Omental fat pad (tissue), 4 donors: Measurements from ENCODE around the gene EP300. TPM values are rescaled to one million over a fixed set of nuclear protein-coding genes. Genes with fewer than 3 reads are reported as not detected.
"Not testable (repeated sequence)": the region's sequence is repeated elsewhere in the genome, so short reads cannot be mapped to it uniquely, and the experiment has no call there.

Experiments used
- ATAC-seq: fragments of 150-250 bp; one replicate; pipeline ENCODE4 v1.9.1; 2016; ENCODE audit warnings: mild to moderate bottlenecking, moderate library complexity; ENCODE audit not compliant: low FRiP score
- DNase-seq: peaks from one replicate; pipeline ENCODE4 v3.0.0-alpha.2; 2019; ENCODE audit warnings: low spot score
- total RNA-seq, 4 donors: library from RNA; depleted of rRNA; stranded (reverse); fragments of >200 nt; gene quantifications; one replicate each; pipeline ENCODE4 v1.1.0, GENCODE V29; 2016
- TF ChIP-seq, protein P1 (sequence below), 3 donors: fragments of 450-650 bp; IDR thresholded peaks; one replicate each; pipeline ENCODE4 v1.5.1; 2016 to 2017; ENCODE audit warnings: antibody characterized with exemption in 3 of 3, mild to moderate bottlenecking in 3 of 3, moderate library complexity in 2 of 3

The EP300 gene
- total RNA-seq, 4 donors from 2014 or later, result 49.6 to 68.3 (median 58.7) TPM

- TF ChIP-seq, protein P1, sequence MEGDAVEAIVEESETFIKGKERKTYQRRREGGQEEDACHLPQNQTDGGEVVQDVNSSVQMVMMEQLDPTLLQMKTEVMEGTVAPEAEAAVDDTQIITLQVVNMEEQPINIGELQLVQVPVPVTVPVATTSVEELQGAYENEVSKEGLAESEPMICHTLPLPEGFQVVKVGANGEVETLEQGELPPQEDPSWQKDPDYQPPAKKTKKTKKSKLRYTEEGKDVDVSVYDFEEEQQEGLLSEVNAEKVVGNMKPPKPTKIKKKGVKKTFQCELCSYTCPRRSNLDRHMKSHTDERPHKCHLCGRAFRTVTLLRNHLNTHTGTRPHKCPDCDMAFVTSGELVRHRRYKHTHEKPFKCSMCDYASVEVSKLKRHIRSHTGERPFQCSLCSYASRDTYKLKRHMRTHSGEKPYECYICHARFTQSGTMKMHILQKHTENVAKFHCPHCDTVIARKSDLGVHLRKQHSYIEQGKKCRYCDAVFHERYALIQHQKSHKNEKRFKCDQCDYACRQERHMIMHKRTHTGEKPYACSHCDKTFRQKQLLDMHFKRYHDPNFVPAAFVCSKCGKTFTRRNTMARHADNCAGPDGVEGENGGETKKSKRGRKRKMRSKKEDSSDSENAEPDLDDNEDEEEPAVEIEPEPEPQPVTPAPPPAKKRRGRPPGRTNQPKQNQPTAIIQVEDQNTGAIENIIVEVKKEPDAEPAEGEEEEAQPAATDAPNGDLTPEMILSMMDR (IDR thresholded peaks at IDR 0.05), result no peak
- DNase-seq (no peak), ATAC-seq (no peak)
These were observed 39.5 kb upstream of the EP300 start for GRCh38 chr22:41052661-41053490.

- no peak for DNase-seq
- TF ChIP-seq, protein P1 (IDR thresholded peaks at IDR 0.05), result no peak
- no peak for ATAC-seq
These were observed 35.3 kb upstream of the EP300 start for GRCh38 chr22:41057076-41057475.

DNA sequence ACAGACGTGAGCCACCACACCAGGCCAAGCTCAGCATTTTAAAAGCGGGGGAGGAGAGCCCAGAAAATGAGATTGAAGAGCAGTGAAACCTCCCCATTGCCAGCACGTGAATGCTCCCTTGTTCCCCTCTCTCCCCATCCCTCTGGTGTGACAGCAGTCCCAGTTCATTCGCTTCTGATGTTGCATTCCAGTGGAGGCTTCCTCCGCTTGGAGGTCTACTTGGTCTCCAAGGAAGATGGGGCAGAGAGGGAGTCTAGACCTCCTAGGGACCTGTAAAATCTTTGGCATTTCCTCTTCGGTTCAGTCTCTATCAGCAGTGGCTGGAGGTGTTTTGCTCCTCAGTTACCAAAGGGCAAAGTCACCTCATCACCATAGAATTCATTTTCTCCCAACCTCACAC is 30.2 kb upstream of the EP300 start:
- ATAC-seq, result no peak
- TF ChIP-seq, protein P1 (IDR thresholded peaks at IDR 0.05), result no peak
- no peak for DNase-seq

DNA sequence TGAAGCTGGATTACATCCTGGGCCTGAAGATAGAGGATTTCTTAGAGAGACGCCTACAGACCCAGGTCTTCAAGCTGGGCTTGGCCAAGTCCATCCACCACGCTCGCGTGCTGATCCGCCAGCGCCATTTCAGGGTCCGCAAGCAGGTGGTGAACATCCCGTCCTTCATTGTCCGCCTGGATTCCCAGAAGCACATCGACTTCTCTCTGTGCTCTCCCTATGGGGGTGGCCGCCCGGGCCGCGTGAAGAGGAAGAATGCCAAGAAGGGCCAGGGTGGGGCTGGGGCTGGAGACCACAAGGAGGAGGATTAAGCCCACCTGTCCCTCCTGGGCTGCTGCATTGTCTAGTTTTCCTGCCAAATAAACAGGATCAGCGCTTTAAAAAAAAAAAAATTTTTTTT is 28.1 kb upstream of the EP300 start:
- DNase-seq, ATAC-seq: not testable (repeated sequence)

GRCh38 chr22:41066341-41066740 is 26.1 kb upstream of the EP300 start:
- ATAC-seq, DNase-seq: not testable (repeated sequence)

GRCh38 chr22:41067968-41068367 is 24.4 kb upstream of the EP300 start:
- DNase-seq, ATAC-seq: not testable (repeated sequence)

DNA sequence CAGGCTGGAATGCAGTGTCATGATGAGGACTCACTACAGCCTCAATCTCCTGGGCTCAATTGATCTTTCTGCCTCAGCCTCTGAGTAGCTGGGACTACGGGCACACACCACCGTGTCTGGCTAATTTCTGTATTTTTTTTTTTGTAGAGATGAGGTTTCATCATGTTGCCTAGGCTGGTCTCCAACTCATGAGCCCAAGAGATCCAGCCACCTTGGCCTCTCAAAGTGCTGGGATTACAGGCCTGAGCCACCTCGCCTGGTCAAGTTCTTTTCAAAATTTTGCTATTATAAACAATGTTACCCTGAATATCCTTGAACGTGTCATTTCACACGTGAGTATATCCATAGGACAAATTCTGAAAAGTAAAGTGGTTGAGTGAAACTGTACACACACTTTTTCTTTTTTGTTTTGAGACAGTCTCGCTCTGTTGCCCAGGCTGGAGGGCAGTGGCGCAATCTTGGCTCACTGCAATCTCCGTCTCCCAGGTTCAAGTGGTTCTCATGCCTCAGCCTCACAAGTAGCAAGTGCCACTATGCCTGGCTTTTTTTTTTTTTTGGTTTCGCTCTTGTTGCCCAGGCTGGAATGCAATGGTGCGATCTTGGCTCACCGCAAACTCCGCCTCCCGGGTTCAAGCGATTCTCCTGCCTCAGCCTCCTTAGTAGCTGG is 21.6 kb upstream of the EP300 start:
- TF ChIP-seq, protein P1 (IDR thresholded peaks at IDR 0.05), result no peak
- no peak for ATAC-seq

DNA sequence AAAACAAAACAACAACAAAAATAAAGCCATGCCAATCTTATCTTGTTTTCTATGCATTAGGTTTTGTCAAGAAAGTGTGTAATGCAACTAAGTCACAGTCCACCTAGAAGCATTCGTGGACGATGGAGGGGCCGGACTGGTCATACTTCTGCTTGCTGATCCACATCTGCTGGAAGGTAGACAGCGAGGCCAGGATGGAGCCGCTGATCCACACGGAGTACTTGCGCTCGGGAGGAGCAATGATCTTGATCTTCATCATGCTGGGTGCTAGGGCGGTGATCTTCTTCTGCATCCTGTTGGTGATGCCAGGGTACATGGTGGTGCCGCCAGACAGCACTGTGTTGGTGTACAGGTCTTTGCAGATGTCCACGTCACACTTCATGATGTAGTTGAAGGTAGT is 18.3 kb upstream of the EP300 start:
- TF ChIP-seq, protein P1 (IDR thresholded peaks at IDR 0.05), result no peak
- no peak for ATAC-seq
- DNase-seq, result no peak

More for the DNA sequence above, 21.6 kb upstream of the EP300 start:
- no peak for DNase-seq
